ENCODE measurements around the gene TFAP2D.

- TF ChIP-seq CTCF (conservative IDR thresholded peaks at IDR 0.05; ENCODE audit: low read length) (no peak), EZH2phosphoT487 (IDR thresholded peaks at IDR 0.05; ENCODE audit: borderline replicate concordance, low read depth, low read length) (no peak)
Observed at GRCh38 chr6:50734488-50734887, 21.2 kb downstream of the TFAP2D start.

Measured in OCI-LY7 (cell line).